ENCODE results near the gene MVB12B. TPM values are rescaled to one million over a fixed set of nuclear protein-coding genes. Genes with fewer than 3 reads are reported as not detected.
"Not testable (repeated sequence)": the region's sequence is repeated elsewhere in the genome, so short reads cannot be mapped to it uniquely, and the experiment has no call there.

MVB12B gene
- total RNA-seq, 1 experiment from 2014 or later, result 9.4 TPM

GRCh38 chr9:126538550-126538949 lies 211.9 kb downstream of the MVB12B start:
- CTCF ChIA-PET, result no interaction called here
- Histone ChIP-seq H3K4me3 (ENCODE audit: low read depth in 2 of 2, low read length in 2 of 2) (no peak overlapping the region), H3K4me1 (ENCODE audit: control insufficient read depth, insufficient read depth, low read length) (no peaks in the 10 kb centered on the region), H3K9me3 (ENCODE audit: control insufficient read depth, insufficient read depth, low read depth, low read length) (no peaks in the 10 kb centered on the region), H3K27me3 (ENCODE audit: control insufficient read depth, insufficient read depth, low read length) (no peaks in the 10 kb centered on the region; the same call in 1 of the 2 replicates), H3K36me3 (ENCODE audit: control insufficient read depth, insufficient read depth, low read length) (no peaks in the 10 kb centered on the region), H3K27ac (ENCODE audit: low read length) (no peak overlapping the region)
- TF ChIP-seq POLR2AphosphoS5 (IDR thresholded peaks at IDR 0.05; ENCODE audit: low read depth, low read length), result no peak
- no peak for TF ChIP-seq CTCF (IDR thresholded peaks at IDR 0.05)
- no peak for TF ChIP-seq REST (IDR thresholded peaks at IDR 0.05; ENCODE audit: insufficient read depth in 1 of 2, low read depth in 2 of 2, low read length in 1 of 2)
- TF ChIP-seq SIN3A (IDR thresholded peaks at IDR 0.05; ENCODE audit: borderline replicate concordance, insufficient read depth, low read depth, low read length), result no peak
- TF ChIP-seq TCF7L2 (IDR thresholded peaks at IDR 0.05; ENCODE audit: low read depth, low read length), result no peak
- no TSS peak for BruUV-seq (replicated peaks)
- in situ Hi-C loops (cut with HindIII; ENCODE audit: low pct_unique_long_range_greater_than_20kb, low sequenced_read_pairs), result no loop called here
- no peak for DNase-seq (ENCODE audit: low read depth, low spot score)
- intact Hi-C loops (cut with micrococcal nuclease; ENCODE audit: unreplicated experiment), result no loop called here
- POLR2A ChIA-PET, result no interaction called here
- ATAC-seq, result no peak

- H3K4me3 ChIP-seq (ENCODE audit: low read depth in 2 of 2, low read length in 2 of 2); POLR2A ChIA-PET; H3K27ac ChIP-seq (ENCODE audit: low read length); intact Hi-C loops (cut with micrococcal nuclease; ENCODE audit: unreplicated experiment); CTCF ChIA-PET; H3K4me1 ChIP-seq (ENCODE audit: control insufficient read depth, insufficient read depth, low read length); H3K36me3 ChIP-seq (ENCODE audit: control insufficient read depth, insufficient read depth, low read length); BruUV-seq (replicated peaks); H3K27me3 ChIP-seq (ENCODE audit: control insufficient read depth, insufficient read depth, low read length); H3K9me3 ChIP-seq (ENCODE audit: control insufficient read depth, insufficient read depth, low read depth, low read length); ATAC-seq; in situ Hi-C loops (cut with HindIII; ENCODE audit: low pct_unique_long_range_greater_than_20kb, low sequenced_read_pairs); DNase-seq (ENCODE audit: low read depth, low spot score): not testable (repeated sequence)
These were observed 213.8 kb downstream of the MVB12B start for GRCh38 chr9:126540398-126540797.

- in situ Hi-C loops (cut with HindIII; ENCODE audit: low pct_unique_long_range_greater_than_20kb, low sequenced_read_pairs), result no loop called here
- no TSS peak for BruUV-seq (replicated peaks)
- ChIA-PET CTCF (no interaction called here), POLR2A (no interaction called here)
- no peak for TF ChIP-seq REST (IDR thresholded peaks at IDR 0.05; ENCODE audit: insufficient read depth in 1 of 2, low read depth in 2 of 2, low read length in 1 of 2)
- no peak for TF ChIP-seq CTCF (IDR thresholded peaks at IDR 0.05)
- TF ChIP-seq SIN3A (IDR thresholded peaks at IDR 0.05; ENCODE audit: borderline replicate concordance, insufficient read depth, low read depth, low read length), result no peak
- TF ChIP-seq TCF7L2 (IDR thresholded peaks at IDR 0.05; ENCODE audit: low read depth, low read length), result no peak
- TF ChIP-seq POLR2AphosphoS5 (IDR thresholded peaks at IDR 0.05; ENCODE audit: low read depth, low read length), result no peak
- no peak for DNase-seq (ENCODE audit: low read depth, low spot score)
- no peak overlapping the region for H3K4me3 ChIP-seq (ENCODE audit: low read depth in 2 of 2, low read length in 2 of 2)
- no peaks in the 10 kb centered on the region for H3K36me3 ChIP-seq (ENCODE audit: control insufficient read depth, insufficient read depth, low read length)
- H3K27me3 ChIP-seq (ENCODE audit: control insufficient read depth, insufficient read depth, low read length), result no peaks in the 10 kb centered on the region
- no peak overlapping the region for H3K27ac ChIP-seq (ENCODE audit: low read length)
- ATAC-seq, result no peak
- H3K4me1 ChIP-seq (ENCODE audit: control insufficient read depth, insufficient read depth, low read length), result no peaks in the 10 kb centered on the region
- intact Hi-C loops (cut with micrococcal nuclease; ENCODE audit: unreplicated experiment), result no loop called here
- no peaks in the 10 kb centered on the region for H3K9me3 ChIP-seq (ENCODE audit: control insufficient read depth, insufficient read depth, low read depth, low read length)
These were observed 216.9 kb downstream of the MVB12B start for GRCh38 chr9:126543490-126543889.
